Right ventricle myocardium superior (tissue), 1 donor: Measurements from ENCODE around the gene CDC42BPG. TPM values are rescaled to one million over a fixed set of nuclear protein-coding genes. Genes with fewer than 3 reads are reported as not detected.

ENCODE experiments used
- ATAC-seq: fragments of 200-7000 bp; cut with Tn5 transposase; one replicate; pipeline ENCODE4 v1.9.1; 2020; ENCODE audit warnings: mild to moderate bottlenecking; ENCODE audit not compliant: poor library complexity
- DNase-seq: peaks from one replicate; pipeline ENCODE4 v3.0.0-alpha.2; 2020
- intact Hi-C: fragments of 100-400 bp; cut with DNase I; formaldehyde crosslinking; loops from one replicate; pipeline ENCODE4 v1.11.2; 2022
- total RNA-seq: library from RNA; stranded (reverse); fragmentation: NEBNext Ultra II Directional; extraction: Animal tissue kit (Norgen Biotek cat#: 25700); gene quantifications from one replicate; pipeline ENCODE4 v1.2.1, GENCODE V29; 2021
- donor health status: DM: no; HTN: yes; CAD: no; lungs with severe emphysema.

The CDC42BPG gene
- total RNA-seq, 1 donor from 2014 or later: 0.35 TPM

DNA sequence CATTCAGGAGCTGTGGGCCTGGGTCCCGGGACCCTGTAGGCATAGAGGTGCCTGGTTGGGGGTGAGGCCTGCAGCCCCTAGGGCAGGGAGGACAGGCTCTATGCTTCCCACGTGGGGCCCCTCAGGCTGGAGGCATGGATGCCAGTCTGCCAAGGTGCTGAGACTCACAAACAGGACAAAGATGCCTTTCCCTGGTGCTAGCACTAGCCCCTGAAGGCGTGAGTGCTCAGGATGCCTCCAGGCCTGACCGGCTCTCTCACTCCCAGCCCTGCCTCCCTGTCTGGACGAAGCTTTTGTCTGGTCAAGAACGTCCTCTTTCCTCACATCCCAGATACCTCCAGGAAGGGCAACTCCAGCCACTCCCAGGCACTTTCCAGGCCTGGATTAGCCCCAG lies 2.1 kb downstream of the CDC42BPG start:
- ATAC-seq (no peak), DNase-seq (no peak)
- intact Hi-C loops: loop anchor here (10.0 kb wide), 2 partner anchors 172 to 272 kb away; partner anchors contain the start of genes ARL2, TM7SF2 and ZNHIT2

DNA sequence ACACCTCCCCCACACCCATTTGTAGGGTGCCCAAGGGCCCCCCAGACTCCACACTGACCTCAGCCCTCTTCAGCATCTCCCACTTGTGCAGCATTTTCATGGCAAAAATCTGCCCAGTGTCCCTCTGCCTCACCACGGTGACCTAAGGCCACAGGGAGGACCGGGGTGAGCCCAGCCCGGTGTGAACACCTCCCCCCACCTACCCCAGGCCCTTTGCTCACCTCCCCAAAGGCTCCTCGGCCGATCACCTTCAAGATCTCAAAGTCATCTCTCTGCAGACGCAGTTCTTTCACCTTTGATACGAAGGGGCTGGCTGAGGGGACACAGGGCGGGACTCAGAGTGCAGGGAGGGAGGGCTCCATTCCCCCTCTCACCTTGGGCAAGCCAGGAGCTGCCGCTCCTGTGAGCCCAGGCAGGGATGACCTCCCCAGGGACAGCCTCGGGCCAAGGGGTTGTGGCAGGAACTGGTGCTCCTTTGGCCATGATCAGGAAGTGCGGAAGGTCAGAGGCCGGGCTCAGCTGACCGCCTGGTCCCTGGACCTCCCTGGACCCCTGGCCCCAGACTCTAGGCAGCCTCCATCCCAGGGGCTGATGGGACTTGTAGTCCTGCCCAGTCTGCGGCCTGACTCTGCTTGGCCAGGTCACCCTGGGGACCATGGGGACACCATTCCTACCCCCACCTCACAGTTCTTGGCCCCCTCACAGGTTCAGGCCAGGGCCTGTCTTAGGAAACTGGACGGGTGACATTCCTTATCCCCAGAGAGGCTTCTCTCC lies 2.7 kb downstream of the CDC42BPG start:
- ATAC-seq: no peak
- intact Hi-C loops: loop anchor here (10.0 kb wide), 2 partner anchors 173 to 273 kb away; partner anchors contain the start of genes ARL2, TM7SF2 and ZNHIT2
- DNase-seq: no peak

DNA sequence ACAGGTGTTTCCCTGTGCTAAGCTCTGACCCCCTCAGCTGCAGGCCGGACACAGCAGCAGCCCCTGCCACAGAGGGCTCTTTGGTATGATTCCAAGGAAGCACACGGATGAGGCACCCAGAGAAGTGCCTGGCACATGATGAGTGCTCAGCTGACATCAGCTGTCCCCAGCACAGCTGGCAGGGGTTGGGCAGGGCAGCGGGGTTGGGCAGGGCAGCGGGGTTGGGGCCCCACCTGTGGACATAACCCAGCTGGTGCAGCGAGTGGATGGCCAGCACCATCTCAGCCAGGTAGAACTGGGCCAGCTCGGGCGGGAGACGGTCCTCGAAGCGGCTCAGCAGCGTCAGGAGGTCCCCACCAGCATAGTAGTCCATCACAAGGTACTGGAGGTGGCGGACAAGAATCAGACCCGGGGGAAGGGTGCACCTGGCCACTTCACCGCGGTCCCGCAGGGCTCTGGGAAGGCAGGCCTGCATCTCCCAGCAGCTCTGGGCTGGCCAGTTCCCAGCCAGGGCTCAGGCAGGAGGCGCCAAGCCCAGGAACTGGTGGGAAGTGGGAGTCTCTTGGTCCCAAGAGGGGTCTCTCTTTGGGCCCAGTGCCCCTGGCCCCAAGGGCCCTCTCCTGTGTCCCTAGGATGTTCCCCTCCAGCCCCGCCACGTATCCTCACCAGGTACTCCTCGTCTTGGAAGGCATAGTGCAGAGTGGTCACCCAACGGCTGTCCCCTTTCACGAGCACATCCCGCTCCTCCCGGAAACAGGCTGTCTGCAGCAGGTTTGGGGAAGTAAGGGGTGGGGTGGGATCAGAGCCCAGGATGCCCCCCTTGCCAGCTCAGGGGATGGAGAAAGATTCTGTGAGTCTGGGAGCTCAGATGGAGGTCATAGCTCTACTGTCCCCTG lies 4.3 kb downstream of the CDC42BPG start:
- ATAC-seq: no peak
- DNase-seq: no peak
- intact Hi-C loops: loop anchor here (10.0 kb wide), 2 partner anchors 175 to 275 kb away; partner anchors contain the start of genes ARL2, TM7SF2 and ZNHIT2

DNA sequence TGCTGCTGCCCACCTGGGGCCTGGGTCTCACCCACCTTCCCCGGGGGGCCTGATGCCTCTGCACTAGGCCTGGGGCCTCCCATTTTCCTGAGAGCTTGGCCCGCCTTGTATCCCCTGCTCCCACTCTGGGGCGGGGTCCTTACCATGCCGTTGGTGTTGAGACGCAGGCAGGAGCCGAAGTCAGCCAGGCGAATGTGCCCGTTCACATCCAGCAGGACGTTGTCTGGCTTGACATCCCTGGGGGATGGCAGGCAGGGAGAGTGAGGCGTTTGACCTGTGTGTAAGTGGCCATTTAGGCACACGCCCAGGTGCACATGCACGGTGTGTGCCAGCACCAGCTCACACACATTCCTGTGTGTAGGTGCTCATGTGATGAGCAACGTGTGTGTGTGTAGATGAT lies 5.1 kb downstream of the CDC42BPG start:
- ATAC-seq (no peak), DNase-seq (no peak)
- intact Hi-C loops: no loop called here

DNA sequence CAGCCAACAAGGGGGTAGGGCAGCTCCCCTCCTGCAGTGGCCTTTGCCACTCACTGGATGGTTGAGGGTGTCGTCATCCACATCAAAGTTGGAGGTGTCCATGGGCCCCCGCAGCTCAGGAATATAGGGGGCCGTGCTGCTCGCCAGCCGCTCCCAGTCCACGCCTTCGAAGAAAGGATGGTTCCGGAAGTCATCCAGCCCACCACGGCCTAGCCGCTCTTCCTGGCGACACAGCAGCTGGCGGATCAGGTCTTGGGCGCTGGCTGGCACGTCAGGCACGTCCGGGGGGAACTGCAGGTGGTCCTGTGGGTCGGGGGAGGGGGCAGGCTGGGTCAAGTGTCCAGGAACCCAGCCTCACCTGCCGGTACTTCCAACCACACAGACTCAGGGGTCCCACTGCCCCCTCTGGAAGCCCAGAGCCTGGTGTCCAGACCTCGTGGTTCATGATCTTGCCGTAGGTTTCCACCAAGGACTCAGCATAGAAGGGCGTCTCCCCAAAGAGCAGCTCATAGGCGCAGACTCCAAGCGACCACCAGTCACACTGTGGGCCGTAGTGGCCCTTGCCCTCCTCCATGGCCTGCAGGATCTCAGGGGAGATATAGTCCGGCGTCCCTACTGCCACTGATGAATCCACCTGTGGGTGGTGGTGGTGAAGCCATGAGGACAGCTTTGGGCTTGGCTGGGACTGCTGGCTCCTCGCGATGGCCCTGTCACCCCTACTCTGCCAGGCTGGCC lies 5.7 kb downstream of the CDC42BPG start:
- intact Hi-C loops: no loop called here
- DNase-seq (no peak), ATAC-seq (no peak)

DNA sequence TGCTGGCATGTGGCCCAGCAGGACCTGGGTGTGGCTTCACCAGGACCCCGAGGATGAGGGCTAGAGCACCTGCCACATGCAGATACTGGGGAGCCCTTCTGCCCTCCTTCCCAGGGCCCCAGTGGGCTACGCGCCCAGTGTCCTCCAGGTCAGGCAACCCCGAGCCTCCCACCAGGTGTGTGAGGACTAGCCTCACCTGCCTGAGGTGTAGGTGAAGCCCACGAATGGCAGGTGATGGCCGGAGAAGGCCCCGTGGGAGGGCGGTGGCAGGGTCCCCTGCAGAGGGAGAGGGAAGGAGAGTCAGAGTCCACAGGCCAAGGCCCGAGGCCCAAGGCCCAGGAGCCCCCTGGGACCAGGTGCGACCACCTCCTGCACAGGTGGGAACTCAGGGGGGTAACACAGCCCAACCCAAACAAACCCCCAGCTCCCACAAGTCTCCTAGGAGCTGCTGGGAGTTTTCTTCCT lies 6.5 kb downstream of the CDC42BPG start:
- intact Hi-C loops: no loop called here
- no peak for DNase-seq
- ATAC-seq: no peak

DNA sequence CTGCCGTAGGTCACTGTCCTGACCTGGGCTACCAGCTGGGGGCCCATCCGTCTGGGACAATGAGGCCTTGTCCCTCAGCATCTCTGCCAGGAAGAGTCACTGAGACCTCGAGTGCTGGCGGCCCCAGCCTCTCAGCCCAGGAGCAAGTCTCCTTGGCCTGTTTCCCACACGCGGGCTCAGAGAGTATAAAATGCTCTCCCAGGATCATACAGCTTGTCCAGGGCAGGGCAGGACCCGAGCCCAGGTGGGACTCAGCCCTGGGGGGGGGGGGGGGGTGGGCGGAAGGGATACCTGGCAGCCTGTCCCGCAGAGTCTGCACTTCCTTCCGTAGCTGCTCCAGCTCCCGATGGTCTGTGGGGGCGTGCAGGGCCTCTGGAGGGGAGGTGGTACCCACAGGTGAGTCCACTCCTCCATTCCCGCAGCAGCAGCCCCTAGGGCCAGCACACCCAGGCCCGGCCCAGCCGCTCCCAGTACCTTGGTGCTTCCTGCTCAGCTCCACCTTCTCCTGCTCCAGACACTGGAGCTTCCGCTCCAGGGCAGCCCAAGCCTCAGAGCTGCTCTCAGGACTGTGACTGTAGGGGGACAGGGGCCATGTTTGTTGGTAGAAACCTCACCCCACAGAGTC lies 7.9 kb downstream of the CDC42BPG start:
- ATAC-seq (no peak), DNase-seq (no peak)
- intact Hi-C loops: no loop called here

DNA sequence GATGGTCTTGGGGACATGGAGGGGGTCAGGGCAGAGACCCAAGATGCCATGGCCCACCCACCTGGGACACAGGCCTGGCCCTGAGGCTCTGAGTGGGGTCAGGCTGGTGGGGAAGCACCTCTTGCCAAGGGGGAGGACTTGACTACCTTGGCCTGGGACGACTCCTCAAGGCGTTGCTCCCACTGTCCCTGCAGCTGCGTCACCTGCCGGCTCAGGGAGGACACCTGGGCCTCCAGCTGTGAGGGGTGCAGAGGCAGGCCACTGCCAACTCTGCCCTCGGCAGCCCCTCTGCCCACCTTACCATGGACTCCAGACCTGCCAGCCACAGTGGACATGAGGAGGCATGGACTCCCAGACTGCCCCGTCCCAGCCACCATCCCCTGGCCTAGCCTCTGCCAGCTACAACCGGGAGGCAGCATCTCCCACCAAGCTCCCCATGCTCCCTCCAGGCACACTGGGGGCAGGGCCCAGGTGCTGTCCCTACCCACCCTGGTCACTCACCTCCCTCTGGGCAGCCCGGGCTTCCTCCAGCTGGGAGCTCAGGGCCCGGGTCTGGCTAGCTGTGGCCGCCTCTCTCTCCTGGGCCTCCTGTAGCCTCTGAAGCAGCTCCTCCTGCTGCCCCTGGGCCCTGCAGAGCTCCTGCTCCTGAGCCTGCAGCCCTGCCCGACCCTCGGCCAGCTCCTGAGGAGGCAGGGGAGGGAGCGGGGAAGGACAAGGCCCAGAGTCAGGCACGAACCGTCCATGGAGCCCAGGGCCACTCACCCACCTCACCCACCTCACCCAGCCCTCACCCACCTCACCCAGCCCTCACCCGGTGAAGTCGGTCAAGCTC lies 8.6 kb downstream of the CDC42BPG start:
- intact Hi-C loops: no loop called here
- ATAC-seq: no peak
- DNase-seq: no peak

DNA sequence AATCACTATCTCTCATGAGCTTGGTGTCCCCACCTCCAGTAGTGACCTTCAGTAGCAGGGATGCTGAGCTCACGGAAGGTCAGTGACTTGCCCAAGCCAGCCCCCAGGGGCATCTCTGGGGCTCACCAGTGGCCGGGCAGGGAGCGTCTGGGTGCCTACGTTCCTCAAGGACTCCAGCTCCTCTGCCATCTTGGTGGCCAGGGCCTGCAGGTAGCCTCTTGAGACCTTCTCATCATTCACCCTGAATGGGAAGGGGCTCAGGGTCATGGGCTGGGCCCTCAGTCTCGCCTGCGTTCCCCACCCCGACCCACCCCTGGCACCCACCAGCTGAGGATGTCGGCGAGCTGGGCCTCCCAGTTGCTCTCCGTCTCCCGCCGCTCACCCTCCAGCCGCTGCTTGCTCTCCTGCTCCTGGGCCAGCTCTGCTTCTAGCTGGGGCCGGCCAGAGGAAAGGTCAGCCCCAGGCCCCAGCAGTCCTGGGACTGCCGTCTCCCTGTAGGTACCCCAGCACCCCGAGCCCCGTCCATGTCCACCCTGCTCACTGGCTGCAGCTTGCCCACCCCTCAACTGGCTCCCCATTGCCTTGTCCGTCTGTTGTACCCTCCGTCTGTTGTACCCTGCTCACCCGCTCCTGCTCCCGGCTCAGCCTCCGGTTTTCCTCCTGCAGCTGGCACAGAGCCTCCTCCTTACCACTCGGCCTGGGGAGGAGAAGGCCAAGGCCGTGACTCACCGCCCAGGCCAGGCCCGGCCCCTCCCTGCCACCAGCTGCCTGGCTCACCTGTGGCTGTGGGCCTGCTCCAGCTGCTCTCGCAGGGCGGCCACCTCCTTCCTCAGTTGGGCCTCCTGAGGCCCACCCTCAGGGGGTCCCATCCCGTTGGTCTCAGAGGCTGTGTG lies 9.5 kb downstream of the CDC42BPG start:
- intact Hi-C loops: no loop called here
- ATAC-seq (no peak), DNase-seq (no peak)

DNA sequence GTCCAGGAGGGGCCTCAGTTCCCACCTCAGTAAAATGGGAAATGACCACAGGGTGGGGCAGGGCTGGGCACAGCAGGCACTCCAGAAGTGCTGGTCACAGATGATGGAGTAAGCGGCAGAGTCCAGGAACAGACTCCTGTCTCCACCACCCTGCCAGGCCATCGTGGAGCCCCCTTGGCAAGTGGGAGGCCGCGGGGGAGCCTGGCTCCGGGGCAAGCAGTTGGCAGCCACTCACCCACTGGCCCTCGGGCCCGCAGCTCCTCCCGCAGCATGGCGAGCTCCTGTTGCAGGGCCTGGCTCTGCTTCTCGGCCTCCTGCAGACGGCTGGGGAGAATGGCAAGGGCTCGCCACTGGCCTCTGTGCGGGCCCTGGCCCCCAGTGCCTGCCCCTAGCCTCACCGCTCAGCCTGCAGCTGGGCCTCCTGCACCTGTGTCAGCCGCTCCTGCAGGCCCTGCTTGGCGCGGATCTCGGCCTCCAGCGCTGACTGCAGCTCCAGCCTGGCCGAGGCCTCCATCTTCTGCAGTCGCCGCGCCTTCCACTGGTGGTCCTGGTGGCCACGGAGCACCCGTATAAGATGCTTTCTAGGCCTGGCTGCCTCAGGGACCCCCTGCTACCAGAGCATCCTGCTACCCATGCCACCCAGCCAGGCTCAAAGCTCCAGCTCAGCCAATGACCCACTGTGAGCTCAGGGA lies 10.3 kb downstream of the CDC42BPG start:
- intact Hi-C loops: no loop called here
- no peak for ATAC-seq
- no peak for DNase-seq

DNA sequence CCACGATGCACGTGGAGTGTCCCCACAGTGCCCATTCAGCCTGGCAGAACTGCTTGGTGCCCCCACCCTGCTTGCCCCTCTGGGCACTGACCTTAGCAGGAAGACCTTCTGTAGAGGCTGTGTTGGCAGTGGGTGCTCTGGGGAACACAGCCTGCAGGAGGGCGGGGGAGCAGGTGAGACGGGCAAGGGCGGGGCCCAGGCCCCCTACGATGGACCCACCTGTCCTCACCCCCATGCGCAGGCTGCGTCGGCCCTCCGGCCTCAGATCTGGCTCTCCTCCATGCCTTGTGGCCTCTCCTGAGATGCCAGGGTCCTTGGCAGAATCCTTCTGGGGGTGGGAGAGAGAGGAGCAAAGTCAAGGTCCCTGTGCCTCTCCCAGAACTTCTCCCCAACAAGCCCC lies 10.9 kb downstream of the CDC42BPG start:
- no peak for DNase-seq

DNA sequence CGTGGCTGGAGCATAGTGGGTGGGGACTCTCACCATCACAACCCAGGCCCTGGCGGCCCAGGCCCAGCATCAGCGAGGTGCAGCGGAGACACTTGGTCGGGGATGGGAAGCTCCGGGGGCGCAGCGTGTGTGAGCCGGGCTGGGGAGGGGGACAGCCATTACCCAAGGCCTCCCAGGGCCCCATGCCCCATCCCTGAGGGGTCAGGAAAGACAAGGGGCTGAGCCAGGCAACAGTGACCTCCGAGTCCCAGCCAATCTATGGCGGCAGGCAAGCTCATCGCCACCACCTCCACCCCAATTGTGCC lies 11.3 kb downstream of the CDC42BPG start:
- ATAC-seq (no peak), DNase-seq (no peak)
- intact Hi-C loops: no loop called here

More for the DNA sequence above, 10.9 kb downstream of the CDC42BPG start:
- no peak for ATAC-seq
- intact Hi-C loops: no loop called here

DNA sequence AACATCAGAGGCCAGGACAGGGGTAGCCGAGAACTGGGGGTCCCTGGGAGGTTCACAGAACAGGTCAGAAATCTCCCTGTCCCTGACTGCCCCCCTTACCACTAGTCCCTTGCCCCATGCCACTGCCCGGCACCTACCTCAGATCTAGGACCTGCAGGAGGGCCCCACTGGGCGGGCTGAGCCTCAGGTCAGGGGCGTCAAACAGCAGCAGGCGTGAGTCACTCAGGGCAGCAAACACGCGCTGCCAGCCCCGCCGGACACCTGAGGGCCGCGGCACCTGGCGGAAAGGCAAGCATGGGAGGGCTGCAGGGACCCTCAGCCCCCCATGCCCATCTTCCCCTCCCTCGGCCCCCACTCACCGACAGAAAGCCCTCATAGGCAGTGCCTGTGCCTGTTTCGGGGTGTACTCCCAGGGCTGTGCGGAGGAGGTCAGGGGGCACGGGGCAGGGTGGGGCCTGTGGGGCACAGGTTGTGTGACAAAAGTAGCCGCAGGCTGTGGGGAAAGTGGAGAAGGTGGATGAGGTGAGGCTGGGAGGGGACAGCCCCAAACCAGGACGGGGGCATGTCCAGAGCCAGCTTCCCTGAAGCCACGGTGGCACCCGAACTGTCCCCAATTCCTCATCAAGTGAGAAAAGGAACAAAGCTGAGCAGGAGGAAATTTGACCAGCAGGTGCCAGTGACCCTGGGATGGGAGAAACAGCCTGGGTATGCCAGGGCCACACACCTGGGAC lies 11.8 kb downstream of the CDC42BPG start:
- no peak for ATAC-seq
- intact Hi-C loops: no loop called here

DNA sequence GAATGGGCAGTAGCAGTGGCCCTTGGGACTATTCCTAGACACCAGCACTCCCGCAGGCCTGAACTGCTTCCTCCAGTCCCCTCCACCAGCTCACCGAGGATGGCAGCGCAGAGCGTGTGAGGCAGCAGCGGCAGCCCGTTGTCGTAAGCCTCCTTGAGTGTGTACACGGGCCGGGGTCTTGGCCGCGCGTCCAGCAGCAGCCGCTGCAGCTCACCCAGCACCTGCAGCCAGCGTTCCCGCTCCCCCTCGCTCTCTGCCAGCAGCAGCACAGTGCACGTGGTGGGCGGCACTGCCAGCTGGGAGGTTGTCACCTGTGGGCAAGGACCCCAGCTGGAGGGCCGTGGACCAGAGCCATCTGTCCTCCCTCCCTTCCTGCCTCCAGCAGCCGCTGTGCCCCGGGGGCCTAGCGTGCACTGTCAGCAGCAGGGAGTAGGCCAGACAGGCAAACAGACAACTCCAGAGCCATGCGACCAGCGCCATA lies 13.0 kb downstream of the CDC42BPG start:
- intact Hi-C loops: no loop called here
- DNase-seq: no peak
- no peak for ATAC-seq

More for the DNA sequence above, 11.8 kb downstream of the CDC42BPG start:
- no peak for DNase-seq

DNA sequence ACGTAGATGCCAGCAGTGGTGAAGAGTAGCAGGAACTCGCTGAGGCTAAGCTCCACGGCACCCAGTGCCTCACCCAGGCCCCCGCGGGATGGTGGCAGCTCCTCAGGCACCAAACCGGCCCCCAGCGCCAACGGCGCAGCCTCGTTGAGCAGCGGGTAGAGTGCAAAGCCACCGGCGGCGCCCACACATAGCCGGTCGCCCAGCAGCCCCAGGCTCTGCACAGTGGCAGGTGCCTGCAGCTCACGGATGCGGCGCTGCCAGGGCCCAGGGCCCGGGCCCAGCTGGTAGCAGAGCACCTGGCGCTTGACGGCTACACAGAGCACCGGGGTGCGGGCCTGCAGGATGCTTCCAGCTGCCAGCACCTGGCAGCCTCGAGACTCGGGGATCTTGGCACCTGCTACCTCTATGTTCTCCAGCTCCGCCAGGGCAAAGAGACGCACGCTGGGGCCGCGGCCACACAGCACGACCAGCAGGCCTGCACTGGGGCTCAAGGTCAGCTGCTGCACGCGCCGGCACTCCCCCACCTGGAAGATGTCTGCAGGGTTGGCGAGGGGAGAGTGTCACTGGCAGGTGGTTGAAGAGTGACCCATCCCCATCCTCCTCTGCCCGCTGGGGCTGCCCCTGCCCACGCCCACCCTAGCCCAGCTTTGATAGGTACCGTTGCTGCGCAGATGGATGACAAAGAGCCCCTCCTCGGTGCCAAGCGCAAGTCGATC lies 14.8 kb downstream of the CDC42BPG start:
- intact Hi-C loops: no loop called here
- DNase-seq (no peak), ATAC-seq (no peak)
